HG03442 (cell line): ENCODE data around the gene CATSPER3.
"Not testable (repeated sequence)": the region's sequence is repeated elsewhere in the genome, so short reads cannot be mapped to it uniquely, and the experiment has no call there.

Experiments used
- ATAC-seq: cut with Tn5 transposase; IDR thresholded peaks from one replicate; pipeline ENCODE4 v1.9.1; 2021; ENCODE audit warnings: mild to moderate bottlenecking, moderate library complexity; ENCODE audit not compliant: unreplicated experiment

The CATSPER3 gene

DNA sequence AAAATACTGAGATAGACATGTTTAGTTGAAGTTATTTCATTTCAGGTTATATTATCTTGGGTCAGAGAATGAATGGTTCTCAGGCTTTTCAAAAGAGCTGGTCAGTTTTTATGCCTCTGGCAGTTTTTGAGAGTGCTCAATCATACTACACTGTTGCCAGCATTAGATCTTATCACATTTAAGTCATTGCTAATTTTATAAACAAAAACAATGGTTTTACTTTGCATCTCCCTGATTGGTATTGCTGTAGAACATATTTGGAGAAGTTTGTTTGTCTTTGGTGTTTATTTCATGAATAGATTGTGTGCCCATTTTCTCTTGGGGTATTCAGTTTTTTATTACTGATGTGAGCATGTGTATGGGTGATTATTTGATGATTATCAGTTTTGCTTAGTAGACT, 1.5 kb downstream of the CATSPER3 start:
- ATAC-seq: no peak

DNA sequence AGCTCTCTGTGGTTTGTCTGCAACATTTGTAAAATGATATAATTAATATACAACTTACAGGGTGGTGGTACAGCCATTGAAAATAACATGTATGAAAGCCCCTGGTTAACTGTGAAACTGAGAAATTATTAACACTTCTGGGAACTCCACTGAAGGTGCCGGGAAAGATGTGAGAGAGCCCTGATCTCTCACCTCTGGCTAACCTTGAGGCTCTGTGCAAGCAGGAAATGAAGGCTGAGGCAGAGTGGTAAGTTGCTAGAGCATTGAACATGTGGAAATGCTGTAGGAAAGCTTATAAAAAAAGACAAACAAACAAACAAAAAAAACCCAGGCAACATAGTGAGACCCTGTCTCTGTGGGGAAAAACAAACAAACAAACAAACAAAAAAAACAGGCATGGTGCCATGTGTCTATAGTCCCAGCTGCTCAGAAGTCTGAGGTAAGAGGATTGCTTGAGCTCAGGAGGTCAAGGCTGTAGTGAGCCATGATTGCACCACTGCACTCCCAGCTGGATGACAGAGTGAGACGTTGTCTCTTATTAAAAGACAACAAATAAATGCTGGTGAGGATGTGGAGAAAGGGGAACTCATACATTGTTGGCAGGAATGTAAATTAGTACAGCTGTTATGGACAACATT, 7.5 kb downstream of the CATSPER3 start:
- no peak for ATAC-seq

DNA sequence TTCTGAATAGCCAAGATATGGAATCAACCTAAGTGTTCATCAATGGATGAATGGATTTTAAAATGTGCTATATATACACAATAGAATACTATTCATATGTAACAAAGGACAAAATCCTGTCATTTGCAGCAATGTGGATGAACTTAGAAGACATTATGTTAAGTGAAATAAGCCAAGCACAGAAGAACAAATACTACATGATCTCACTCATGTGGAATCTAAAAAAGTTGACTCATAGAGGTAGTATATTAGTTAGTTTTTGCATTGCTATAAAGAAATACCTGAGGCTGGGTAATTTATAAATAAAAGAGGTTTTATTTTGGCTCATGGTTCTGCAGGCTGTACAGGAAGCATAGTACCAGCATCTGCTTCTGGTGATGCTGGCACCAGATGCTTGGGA, 8.1 kb downstream of the CATSPER3 start:
- no peak for ATAC-seq

DNA sequence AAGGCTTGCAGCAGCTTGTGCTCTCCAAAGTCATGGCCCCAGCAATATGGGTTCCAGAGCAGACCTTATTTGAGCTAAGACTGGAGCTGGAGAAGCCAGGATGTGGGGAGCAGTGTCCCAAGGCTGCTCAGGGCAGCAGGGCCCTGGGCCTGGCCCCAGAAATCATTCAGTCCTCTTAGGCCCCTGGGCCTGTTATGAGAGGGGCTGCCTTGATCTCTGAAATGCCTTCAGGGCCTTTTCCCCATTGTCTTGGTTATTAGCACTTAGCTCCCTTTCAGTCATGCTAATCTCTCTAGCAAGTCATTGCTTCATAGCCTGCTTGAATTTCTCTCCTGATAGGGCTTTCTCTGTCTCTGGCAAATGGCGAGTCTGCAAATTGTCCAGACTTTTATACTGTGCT, 9.1 kb downstream of the CATSPER3 start:
- ATAC-seq: no peak

DNA sequence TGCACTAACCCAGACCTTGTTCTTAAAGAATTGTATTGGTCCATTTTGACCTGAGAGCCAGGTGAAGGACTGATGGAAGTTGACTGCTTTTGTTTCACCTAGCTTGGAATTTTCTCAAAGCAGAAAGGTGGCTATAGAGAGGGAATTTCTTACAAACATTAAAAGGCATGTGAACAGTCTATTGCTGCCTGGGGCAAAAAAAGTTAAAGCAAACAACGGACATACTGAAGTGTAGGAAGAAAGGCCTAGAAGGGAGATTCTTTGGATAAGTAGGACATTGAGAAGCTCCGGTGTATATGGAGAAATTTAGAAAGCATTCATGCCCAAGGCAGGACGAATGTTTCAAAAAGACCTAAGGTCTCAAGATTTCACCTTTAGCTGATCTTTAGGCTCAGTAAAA, 11.7 kb downstream of the CATSPER3 start:
- ATAC-seq: no peak

DNA sequence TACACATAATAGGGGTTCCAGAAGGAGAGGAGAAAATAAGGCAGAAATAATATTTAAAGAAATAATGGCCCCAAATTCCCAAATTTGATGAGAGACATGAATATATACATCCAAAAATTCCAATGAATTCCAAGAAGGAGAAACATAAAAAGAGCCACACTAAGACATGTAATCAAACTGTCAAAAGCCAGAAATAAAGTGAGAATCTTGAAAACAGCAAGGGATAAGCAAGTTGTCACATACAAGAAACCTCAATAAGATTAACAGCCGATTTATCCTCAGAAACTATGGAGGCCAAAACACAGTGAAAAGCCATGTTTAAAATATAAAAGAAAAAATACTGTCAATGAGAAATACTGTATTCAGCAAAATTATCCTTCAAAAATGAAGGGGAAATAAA, 14.5 kb downstream of the CATSPER3 start:
- no peak for ATAC-seq

DNA sequence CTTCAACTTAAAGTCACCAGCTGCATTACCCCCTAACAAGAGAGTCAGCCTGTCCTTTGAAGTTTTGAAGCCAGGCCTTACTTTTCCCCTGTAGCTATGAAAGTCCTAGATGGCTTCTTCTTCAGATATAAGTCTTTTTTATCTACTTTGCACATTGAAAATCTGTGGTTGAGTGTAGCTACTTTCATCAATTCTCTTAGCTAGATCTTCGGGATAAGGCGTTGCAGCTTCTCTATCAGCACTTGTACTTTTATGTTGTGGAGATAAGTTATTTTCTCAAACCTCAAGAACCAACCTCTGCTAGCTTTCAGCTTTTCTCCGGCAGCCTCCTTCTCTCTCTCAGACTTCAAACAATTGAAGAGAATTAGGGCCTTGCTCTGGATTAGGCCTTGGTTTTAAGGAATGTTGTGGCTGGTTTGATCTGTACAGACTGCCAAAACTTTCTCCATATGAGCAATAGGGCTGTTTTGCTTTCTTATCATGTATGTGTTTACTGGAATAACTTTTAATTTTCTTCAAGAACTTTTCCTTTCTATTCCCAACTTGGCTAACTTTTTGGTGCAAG, 21.6 kb downstream of the CATSPER3 start:
- ATAC-seq: no peak

DNA sequence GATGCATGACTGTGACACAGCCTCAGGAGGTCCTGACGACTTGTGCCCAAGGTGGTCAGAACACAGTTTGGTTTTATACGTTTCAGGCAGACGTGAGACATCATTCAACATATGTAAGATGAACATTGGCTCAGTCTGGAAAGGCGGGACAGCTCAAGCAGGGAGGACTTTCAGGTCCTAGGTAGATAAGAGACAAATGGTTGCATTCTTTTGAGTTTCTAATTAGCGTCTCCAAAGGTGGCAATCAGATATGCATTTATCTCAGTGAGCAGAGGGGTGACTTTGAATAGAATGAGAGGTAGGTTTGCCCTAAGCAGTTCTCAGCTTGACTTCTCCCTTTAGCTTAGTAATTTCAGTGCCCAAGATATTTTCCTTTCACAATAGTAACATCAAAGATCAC, 22.5 kb downstream of the CATSPER3 start:
- ATAC-seq: not testable (repeated sequence)

DNA sequence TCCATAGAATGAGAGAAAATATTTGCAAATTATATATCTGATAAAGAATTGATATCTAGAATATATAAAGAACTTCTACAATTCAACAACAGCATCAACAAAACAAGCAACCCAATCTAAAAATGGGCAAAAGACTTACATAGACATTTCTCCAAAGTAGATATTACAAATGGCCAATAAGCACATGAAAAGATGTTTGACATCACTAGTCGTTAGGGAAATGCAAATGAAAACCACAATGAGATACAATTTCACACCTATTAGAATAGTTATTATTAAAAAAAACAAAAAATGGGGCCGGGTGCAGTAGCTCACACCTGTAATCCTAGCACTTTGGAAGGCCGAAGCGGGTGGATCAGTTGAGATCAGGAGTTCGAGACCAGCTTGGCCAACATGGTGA, 24.4 kb downstream of the CATSPER3 start:
- no peak for ATAC-seq

DNA sequence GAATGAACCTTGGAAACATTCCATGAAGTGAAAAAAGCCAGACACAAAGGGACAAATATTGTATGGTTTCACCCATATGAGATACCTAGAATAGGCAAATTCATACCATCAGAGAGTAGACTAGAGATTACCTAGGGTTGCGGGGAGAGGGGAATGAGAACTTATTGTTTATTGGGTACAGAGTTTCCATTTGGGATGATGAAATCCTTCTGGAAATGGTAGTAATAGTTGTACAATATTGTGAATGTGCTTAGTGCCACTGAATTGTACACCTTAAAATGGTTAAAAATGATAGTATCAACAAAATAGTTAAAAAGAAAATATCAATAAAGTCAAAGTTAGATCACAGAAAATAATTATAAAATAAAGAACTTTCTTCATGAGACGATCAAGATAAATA, 25.5 kb downstream of the CATSPER3 start:
- no peak for ATAC-seq

DNA sequence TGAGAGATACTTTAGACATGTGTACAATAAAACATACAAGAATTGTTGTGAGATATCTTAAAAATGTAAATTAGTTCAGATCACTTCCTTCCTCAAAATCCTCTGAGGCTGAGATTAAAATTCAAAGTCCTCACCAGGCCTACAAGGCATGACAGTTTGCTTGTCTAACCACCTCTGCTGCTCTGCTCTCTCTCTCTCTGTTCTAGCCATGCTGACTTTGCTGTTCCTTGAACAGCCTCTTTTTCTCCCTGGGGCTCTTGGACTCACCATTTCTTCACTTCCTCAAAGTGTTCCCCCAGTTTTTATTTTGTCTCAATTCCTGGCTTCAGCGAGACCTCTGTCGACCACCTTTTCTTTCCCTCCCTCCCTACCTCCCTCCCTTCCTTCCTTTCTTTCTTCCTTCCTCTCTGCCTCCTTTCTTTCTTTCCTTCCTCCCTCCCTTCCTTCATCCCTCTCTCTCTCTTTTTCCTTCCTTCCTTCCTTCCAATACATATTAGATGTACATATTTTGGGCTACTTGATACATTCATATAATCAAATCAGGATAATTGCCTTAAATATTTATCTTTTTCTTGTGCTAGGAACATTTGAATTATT, 27.0 kb downstream of the CATSPER3 start:
- ATAC-seq: no peak

DNA sequence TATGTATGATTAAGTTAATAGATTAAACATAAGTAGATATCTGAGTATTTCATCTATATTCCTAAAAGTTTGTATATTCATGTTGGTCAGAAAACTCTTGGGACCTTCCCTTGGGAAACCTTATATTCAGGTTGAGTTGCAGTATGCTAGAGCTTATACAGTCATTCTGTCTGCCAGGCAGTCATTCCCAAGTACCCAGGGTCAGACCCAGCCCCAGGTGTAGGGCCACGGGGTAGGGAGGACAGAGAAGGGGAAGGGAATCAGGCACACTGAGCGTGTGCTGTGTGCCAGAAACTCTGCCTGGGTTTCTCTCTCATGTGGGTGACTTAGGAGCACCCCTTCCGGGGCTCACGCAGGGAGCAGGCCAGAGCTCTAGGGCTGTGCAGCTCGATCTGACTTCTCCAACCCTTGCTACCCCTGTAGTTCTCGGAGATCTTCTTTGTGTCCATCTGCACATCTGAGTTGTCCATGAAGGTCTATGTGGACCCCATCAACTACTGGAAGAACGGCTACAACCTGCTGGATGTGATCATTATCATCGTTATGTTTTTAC, 28.2 kb downstream of the CATSPER3 start:
- no peak for ATAC-seq

DNA sequence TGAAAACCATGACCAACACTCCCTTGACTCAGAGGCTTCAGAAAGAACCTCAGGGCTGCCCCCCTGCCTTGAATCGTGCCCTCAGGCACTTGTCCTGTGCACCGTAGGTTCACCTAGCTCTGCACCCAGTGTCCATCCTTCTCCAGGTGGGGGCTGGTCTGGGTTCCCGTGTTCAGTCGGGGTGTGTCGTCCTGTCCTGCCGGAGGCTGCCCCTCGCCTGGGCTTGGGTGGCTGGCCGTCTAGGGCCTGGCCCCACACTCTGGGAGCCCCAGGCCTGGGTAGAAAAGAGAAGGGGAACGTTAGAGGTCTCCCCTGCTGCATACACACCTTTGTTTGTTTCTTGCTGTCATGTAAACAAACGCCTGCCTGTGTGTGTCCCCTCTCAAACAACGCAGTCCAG, 29.3 kb downstream of the CATSPER3 start:
- no peak for ATAC-seq

DNA sequence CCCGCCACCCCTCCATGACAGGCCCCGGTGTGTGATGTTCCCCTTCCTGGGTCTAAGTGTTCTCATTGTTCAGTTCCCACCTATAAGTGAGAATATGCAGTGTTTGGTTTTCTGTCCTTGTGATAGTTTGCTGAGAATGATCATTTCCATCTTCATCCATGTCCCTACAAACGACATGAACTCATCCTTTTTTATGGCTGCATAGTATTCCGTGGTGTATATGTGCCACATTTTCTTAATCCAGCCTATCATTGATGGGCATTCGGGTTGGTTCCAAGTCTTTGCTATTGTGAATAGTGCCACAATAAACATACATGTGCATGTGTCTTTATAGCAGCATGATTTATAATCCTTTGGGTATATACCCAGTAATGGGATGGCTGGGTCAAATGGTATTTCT, 30.4 kb downstream of the CATSPER3 start:
- ATAC-seq: not testable (repeated sequence)

DNA sequence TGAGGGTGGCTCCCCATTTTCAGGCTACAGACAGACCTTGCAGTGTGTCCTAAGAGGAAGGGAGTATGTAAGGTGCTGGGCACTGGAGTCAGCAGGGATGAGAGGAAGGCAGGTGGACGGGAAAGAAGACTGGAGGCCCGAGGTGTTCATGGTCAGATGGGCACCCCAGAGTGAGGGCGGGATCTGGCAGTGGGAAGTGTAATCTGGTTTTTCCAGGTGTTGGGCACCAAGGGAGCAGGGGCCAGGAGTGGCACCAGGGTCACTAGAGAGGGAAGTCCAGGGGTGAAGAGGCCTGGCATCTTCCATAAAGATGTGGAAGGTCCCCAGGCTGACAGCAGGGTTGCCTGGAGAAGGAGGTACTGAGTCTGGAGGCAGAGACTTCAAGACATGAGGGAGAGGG, 36.7 kb downstream of the CATSPER3 start:
- ATAC-seq: no peak

DNA sequence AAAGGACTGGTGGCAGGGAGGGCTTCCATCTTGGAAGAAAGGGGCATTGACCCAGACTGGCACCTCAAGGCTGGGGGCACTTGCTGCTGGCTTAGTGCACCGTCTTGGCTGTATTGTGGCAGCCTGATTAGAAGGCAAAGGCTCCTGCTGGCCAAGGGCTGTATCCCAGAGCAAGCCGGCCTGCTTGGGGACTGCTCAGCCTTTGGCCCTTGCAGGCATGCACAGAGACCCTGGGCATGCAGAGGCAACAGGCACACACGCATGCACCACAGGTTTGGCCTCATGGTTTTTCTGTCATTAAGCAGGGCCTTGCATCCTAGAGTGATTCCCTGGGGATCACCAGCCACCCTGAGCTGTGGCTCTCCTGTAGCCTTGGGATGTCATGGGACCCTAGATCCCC, 37.4 kb downstream of the CATSPER3 start:
- ATAC-seq: no peak

DNA sequence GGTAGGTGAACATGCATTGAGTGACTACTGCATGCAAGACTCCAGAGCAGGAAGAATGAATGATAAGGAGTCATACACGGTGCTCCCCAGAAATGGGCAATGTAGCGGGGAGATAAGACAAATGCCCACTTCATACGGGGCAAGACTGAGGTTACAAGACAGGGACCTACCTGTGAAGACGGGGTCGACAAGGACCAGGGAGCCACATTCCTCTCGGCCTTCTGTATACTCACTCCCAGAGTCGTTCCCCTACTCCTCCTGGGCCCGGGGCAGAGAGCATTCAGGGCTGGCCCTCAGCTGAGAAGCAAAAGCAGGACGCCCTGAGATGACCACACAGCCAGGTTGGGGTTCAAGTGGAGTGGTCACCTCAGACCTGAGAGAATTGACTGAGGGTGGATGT, 39.6 kb downstream of the CATSPER3 start:
- ATAC-seq: no peak

DNA sequence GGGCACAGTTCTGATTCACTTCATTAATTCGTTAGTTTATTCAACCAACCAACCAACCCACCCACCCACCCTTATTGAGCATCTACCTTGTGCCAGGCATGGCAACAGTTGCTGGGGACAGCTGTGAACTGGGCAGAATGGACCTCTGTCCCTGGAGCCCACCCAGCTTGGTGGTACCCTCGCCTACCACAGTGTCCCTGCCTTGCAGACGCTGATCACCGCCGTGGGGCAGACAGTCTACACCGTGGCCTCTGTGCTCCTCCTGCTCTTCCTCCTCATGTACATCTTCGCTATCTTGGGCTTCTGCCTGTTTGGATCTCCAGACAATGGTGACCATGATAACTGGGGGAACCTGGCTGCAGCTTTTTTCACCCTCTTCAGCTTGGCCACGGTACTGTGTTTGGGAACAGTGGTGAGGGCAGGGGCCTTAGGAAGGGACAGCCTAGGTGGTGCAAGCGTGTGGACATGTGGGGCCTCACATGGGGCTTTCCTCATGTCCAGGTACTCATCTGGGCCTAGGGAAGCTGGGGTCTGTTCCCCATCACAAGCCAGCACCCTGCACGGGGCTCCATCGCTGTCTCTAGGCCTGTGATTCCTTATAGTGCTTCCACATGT, 40.1 kb downstream of the CATSPER3 start:
- ATAC-seq: no peak

DNA sequence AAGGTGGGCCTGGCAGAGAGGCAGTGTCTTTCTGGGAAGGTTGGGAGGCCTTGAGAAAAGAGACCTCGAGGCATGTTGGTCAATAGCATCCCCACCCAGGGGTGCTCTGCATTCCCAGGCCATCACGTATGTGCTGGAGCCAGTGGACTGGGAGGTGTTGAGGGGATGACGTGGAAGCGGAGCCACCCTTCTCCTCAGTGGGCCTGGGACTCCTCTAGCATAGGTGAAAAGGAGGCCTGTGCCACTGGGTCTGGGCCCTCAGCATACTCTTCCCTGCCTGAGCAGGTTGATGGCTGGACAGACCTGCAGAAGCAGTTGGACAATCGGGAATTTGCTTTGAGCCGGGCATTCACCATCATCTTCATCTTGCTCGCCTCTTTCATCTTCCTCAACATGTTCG, 40.8 kb downstream of the CATSPER3 start:
- no peak for ATAC-seq

DNA sequence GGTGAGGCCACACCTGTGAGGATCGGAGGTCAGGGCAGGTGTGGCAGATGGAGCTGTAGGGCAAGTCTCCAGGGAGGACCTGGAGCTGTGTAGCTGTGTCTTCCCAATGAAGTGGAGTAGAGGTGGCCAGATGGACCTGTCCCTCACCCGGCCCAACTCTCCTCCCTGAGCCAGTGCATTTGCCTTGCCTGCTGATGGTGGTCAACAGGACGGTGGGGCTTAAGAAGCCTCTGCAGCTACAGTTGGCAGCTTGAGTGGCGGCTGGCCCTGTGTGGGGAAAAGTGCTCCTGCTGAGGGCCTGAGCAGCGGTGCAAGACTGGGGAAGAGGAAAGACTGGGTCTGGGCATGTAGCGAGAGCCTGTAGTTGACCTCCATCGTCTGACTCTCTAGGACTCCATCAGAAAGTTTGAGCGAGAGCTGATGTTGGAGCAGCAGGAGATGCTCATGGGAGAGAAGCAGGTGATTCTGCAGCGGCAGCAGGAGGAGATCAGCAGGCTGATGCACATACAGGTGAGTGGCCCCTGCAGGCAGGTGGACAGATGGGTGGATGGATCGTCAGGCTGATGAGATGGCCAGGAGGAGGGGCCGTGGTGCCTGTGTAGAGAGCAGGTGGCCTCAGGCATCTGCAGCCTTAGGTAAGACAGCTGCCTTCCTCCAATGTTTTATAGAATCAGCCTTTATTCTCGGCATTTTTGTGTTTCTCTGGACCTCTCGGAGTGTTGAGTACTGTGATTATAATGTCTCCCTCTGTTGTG, 41.5 kb downstream of the CATSPER3 start:
- ATAC-seq: no peak

DNA sequence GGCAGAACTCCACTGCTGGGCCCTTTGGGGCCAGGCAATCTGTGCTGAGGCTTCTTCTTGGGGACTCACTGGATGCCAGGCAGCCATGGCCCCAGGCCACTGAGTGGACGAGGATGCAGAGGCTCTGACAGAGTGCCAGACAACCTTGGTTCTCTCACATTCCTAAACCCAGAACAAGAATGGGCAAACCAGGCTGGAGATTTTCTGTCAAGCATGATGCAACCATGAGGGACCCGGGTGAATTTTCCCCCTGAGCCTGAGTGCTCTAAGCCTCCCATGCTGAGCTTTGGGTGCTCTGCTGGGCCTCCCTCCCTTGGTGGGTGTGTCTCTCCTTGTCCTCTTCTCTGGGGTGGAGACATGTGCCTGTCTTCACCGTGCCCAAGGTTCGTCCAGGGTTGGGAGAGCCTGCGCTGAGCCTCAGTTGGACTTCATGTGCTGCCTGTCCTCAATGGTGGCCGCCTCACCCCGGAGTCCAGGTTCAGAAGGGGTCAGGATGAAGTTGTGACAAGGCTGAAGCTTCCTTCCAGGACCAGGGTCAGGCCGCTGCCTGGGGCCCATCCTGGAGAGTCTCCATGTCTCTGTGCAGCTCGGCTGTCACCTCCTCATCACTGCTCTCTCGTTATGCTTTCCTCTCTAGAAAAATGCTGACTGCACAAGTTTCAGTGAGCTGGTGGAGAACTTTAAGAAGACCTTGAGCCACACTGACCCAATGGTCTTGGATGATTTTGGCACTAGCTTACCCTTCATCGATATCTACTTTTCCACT, 42.2 kb downstream of the CATSPER3 start:
- ATAC-seq: no peak
